ENCODE data around the gene MYO7A.
A peak's percentile ranks its signal among the peaks of the same experiment; 100 is the strongest.

Gene MYO7A

GRCh38 chr11:77127920-77128691 lies at the start of gene MYO7A:
Gene MYO7A (plus strand): TSS chr11:77128246. CDS start chr11:77130635, 2,389 bp downstream.
- DNase-seq: no peak

- DNase-seq: no peak
Observed at GRCh38 chr11:77079666-77080065, 48.4 kb upstream of the MYO7A start.

GRCh38 chr11:77080643-77081210 lies 47.3 kb upstream of the MYO7A start:
- DNase-seq: no peak

GRCh38 chr11:77081381-77081851 lies 46.6 kb upstream of the MYO7A start:
- no peak for DNase-seq

GRCh38 chr11:77081976-77082836 lies 45.8 kb upstream of the MYO7A start:
- DNase-seq: no peak

GRCh38 chr11:77082838-77083565 lies 45.0 kb upstream of the MYO7A start:
- no peak for DNase-seq

GRCh38 chr11:77083566-77084245 lies 44.3 kb upstream of the MYO7A start:
- DNase-seq: no peak

- no peak for DNase-seq
Observed at GRCh38 chr11:77084581-77085191, 43.4 kb upstream of the MYO7A start.

- DNase-seq: no peak
Observed at GRCh38 chr11:77085652-77086051, 42.4 kb upstream of the MYO7A start.

- DNase-seq: no peak
Observed at GRCh38 chr11:77086521-77087472, 41.2 kb upstream of the MYO7A start.

GRCh38 chr11:77087723-77088225 lies 40.3 kb upstream of the MYO7A start:
- DNase-seq: no peak

- DNase-seq: no peak
Observed at GRCh38 chr11:77088236-77089003, 39.6 kb upstream of the MYO7A start.

GRCh38 chr11:77089004-77089545 lies 39.0 kb upstream of the MYO7A start:
- no peak for DNase-seq

- DNase-seq: no peak
Observed at GRCh38 chr11:77090046-77090372, 38.0 kb upstream of the MYO7A start.

- DNase-seq: no peak
Observed at GRCh38 chr11:77090373-77091111, 37.5 kb upstream of the MYO7A start.

- DNase-seq: peak; percentile 66
Observed at GRCh38 chr11:77091146-77091940, 36.7 kb upstream of the MYO7A start.

GRCh38 chr11:77092382-77092781 lies 35.7 kb upstream of the MYO7A start:
- no peak for DNase-seq
